NCI-H748 (cell line): ENCODE results near the gene DLX3.

Experiments used
- DNase-seq: peaks from one replicate; lab custom pipeline; 2025; ENCODE audit not compliant: unreplicated experiment; lab: John Stamatoyannopoulos, UW

The DLX3 gene

GRCh38 chr17:49992933-49993422 lies 2.0 kb downstream of the DLX3 start:
- DNase-seq = no peak

DNA sequence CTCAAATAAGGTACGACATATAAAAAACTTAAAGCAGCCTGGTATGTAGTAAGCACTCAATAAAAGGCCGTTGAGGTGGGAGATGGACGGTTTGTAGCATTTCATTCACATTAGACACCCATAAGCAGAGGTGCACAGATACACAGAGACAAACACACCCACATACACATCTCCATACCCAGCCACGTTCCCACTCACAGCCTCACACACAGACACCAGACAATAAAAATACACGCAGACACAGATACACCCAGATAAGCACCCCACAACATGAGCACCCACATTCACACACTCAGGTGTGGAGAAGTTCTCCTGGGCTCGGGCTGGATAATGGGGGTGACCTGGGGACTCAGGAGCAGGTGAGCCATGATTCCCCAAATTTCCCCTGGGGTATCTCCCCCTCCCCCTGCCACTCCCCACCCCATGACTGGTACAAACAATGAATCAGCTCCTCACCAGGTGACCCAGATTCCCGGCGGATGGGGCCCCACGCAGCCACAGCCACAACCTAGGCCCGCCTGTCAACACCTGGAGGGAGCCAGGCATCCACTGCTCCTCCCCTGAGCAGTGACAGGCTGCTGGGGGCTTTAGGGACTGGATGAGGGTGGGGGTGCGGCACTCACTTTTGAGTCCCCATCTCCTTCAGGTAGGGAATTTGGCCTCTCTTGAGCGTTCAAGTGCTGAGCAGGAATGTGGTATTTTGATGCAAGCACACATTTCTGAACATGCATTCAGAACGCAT lies 2.7 kb downstream of the DLX3 start:
- no peak for DNase-seq

GRCh38 chr17:49991409-49991808 lies 3.6 kb downstream of the DLX3 start:
- DNase-seq = no peak

DNA sequence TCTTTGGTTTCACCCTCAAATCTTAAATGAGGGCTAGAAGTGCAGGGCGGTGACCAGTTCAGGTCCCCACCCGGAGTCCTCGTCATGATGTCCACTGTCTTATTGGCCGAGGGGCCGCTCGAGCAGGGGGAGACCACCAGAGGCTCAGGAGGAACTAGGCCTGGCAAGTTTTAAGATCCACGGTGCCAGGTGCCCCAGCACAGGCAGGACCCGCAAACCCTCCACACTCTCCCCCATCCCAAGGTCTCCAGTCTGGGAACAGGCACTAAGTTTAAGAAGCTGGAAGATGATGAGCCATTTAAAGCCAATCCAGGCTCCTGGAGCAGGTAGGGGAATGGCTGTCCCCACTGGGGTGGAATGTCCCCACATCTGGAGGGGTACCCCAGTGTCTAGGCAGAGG lies 4.1 kb downstream of the DLX3 start:
- no peak for DNase-seq

DNA sequence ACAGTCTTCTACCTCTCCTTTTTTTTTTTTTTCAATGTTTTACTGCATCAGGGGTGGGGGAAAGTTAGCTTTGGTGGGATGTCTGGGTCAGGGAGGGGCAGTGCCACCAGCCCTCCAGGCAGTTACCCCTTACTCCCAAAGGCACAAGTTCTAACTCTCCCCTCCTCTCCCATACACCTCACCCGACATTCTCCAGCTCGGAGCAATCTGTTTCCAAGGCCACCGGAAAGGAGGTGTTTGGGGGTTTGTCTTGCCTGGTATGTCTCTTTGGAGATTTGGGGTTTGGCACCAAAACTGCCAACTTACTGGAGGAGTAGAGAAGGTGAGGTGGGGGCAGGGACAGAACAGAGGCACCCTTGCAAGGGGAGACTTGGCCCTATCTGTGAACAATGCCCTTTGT lies 4.7 kb downstream of the DLX3 start:
- no peak for DNase-seq

GRCh38 chr17:49989518-49989880 lies 5.5 kb downstream of the DLX3 start:
- DNase-seq = no peak

DNA sequence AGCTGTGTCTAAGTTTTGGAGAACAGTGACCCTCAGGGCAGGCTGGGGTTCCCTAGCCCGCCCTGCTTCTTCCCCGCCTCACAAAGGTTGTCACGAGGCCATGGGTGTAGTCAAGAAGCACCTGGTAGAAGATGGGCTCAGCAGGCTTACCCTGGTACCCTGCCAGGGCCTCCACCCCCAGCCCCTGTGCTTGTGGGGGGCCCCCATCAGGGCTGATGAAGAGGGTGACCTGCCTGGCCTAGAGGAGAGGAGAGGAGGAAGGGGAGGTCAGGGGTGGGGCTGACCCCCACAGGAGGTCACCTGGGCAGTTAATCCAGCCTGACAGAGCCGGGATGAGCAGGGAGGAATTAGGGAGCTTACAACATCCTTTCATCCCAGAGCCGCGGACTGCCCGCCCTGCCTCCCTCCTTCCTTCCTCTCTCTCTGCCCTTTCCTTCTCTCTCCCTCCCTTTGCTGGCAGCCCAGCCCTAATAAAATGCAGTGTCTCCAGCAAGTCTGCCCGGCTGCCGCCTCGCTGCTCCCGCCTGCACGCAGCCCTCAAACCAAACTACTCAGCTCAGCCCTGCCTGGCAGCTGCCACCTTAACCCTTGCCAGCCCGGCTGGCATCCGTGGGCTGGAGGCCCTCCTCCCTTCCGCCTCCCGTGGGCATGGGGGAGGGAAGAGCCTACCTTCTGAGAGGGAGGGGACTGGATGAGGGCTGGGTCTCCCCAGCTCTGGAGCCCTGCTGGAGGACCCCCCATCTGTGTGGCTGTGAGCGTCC lies 7.2 kb downstream of the DLX3 start:
- peak; percentile 9 for DNase-seq

- no peak for DNase-seq
Measured at GRCh38 chr17:49987290-49987585, 7.8 kb downstream of the DLX3 start.

- DNase-seq = no peak
Measured at GRCh38 chr17:49986396-49987289, 8.4 kb downstream of the DLX3 start.

DNA sequence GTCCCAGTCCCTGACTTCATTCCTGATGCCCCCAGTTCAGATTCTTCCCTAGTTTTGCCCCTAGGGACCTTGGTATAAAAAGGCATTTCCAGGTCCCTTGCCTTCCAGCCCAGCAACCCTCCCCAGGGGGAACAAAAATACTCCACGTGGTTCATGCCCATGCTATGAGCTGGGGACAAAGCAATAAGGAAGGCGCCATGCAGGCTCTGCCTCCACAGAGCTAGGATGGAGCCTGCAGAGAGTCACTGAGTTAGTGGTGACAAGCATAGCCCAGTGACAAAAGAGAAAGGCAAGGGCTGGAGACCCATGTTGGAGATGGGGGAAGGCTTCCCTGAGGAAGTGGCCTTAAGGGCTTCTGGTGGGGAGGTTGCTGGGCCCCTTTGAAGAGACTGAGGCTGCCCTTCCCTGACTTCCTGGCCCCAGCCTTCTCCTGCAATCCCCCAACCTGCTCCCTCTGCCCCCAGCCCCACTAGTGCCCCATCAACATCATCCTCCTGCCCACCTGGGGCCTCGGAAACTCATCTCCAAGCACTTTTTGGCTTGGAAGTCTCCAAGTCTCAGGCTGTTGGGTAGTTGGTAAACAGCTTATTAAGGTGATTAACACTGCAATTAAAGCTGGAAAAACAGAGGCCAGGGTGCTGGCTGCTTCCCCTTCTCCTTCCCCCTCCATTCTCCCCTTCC lies 9.6 kb downstream of the DLX3 start:
- no peak for DNase-seq

DNA sequence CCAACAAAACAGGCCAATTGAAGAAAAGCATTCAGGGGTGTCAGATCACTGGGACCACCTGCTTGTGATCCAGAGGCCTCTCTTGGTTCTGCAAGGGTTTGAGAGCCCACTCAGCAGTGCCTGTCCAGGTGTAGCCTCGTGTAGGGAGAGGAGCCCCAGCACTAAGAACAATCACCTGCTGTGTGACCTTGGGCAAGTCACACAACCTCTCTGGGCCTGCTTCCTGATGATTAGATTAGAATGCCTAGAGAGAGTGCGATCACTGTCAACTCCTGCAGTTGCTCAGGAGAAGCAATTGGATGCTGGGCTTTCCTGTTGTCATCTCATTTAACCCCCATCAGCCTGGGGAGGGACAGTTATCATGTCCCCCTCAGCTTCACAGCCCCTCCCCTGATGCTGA lies 10.2 kb downstream of the DLX3 start:
- DNase-seq = no peak

DNA sequence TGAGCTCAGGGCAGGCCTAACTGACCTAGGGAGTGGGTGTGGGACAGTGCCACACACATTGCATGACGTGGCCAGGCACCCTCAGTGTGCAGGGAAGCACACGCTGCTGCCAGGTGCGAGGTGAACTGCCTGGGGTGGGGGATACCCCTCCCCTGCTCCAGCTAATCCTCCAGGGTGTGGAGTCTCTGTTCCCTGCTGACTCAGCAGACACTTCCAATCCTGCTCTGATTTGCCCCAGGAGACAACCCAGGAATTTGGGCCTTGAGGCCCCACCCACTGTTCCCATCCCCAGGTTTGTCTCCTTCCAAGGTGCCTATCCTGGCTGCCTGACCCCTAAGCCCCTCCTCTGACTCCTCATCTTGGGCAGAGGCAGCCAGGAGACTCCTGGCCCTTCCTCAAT lies 10.7 kb downstream of the DLX3 start:
- DNase-seq = no peak

DNA sequence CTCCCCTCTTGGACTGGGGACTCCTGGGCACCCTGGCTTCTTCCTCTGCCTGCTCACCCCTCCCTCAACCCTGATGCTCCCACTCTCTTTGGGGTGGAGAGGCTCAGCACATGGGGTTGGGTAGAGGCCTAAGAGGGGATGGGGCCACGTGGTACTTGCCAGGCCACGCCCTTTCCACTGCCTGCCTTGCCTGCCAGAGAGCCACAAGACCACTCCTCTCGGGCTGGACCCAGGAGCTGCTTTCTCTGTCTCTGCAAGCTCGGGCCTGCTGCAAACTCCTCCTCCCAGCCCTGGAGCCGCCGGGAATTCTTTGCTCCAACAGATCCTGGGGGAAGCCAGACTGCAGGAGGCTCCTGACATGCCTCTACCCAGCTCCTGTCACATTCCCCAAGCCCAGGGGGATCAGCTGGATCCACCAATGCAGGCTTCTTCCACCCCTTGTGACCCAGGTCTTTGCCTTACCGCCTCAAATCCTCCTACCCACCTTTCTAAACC lies 14.3 kb downstream of the DLX3 start:
- no peak for DNase-seq

DNA sequence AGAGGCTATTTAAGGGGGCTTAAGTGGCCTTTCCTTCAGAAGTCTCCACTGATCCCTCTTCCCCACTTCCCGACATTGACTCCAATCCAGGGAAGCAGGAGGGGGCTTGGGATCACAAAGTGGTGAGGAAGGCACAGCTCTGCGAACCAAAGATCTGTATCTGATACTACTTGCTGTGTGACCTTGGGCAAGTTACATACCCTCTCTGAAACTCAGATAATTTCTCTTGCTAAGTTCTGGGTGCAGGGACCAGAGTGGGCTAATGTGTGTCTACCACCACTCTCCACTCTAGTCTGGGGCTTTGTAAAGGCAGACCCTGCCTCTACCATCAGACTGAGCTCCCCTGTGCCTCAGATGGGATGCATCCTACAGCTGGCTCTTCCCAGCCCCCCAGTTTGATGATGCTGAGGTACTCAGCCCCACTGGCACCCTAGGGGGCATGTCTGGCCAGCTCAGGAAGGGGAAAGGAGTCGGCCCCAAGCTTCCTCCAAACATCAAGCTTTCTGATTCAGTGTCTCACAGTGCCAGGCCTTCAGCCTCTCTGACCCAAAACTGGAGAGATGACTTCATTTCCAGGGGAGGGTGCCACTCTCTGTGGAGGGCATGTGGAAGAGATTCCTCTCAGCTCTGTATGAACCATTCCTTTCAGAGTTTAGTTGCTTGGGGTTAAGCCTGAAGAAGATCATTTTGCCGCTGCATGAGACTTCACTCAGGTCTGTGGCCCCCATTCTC lies 15.1 kb downstream of the DLX3 start:
- no peak for DNase-seq

DNA sequence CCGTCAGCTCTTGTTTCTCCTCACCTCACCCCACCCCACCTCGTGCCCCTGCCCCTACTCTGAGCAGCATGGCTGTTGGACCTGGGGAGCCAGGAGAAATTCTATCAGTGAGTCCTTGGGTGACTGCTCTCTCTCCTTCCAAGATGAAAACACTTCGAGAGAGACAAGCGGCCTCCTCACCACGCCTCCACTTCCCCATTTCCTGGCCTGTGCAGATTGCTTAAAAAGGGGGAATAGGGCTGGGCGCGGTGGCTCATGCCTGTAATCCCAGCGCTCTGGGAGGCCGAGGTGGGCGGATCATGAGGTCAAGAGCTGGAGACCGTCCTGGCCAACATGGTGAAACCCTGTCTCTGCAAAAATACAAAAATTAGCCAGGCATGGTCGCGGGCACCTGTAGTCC lies 16.5 kb downstream of the DLX3 start:
- DNase-seq = no peak

- no peak for DNase-seq
Measured at GRCh38 chr17:49977463-49978389, 17.3 kb downstream of the DLX3 start.

- DNase-seq = no peak
Measured at GRCh38 chr17:49976828-49977202, 18.2 kb downstream of the DLX3 start.

DNA sequence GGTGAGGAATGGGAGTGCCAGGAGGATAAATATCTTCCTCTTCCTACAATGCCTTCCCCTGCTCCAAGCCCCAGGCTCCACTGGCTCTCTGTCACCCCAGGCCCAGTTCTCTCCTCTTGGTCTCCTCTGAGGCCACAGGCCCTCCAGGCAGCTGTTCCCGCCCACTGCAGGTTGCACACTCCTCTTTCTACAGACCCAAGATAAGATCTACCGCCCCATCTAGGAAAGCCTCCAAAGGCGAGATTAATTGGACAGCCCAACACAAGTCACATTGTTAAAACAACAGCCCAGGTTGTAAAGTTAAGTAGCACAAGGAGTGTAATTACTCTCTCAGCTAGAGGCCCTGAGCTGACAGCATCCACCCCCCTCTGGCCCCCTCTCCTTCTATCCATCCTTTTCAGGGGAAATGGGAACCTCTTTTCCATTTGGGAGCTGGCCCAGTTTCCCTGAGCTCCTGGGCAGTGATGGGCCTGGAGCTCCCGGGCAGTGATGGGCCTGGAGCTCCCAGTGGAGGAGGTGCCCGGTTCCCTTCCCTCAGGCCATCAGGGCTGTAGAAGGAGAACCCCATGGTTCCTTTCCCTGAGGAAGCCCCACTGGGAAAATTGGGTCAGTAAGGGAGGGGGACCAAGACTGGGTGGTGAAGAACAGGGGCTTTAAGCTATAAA lies 18.7 kb downstream of the DLX3 start:
- no peak for DNase-seq

DNA sequence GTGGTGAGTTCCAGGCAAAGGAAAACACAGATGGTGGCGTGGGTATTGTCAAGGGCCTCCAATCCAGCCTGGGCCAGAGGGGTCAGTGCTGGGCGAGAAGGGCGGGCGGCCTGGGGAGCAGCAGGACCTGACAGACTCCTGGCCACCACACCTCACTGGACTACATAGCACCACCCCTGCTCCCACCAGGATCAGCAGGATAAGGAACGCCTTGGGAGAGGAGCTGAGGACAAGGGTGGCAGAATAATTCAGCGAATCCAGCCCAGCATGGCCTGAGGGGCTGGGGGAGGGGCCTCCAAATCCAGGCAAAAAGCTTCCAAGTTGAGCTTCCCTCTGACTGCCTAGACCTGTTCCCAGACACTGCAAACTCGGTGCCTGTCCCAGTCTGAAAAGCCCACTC lies 19.5 kb downstream of the DLX3 start:
- DNase-seq = no peak
